ENCODE results near the gene MED26. TPM values are rescaled to one million over a fixed set of nuclear protein-coding genes. Genes with fewer than 3 reads are reported as not detected.

MED26 gene
- total and polyA plus RNA-seq, 2 of the 13 experiments (the other 11 are each of a cell fraction or from before 2014, with no cell fraction given): 3.5 to 3.8 TPM

- 97% methylated on average over 6 of the region's 6 CpGs for WGBS (ENCODE audit: low lambda C conversion rate)
- no peak overlapping the region for H3K4me3 ChIP-seq (replicated peaks in 1 of 3; ENCODE audit: insufficient read depth in 1 of 3, low read depth in 2 of 3, low read length in 3 of 3)
- no peak overlapping the region for H3K4me2 ChIP-seq (ENCODE audit: low read depth, low read length)
- peaks cover 14% of the 10 kb centered on the region; the same call in 1 of the 2 replicates for H4K20me1 ChIP-seq (ENCODE audit: insufficient read depth, low read length)
- H3K4me1 ChIP-seq (ENCODE audit: insufficient read depth, low read length): peaks cover 19% of the 10 kb centered on the region
- DNase-seq (ENCODE audit: low spot score) (no peak), FAIRE-seq (no peak), ATAC-seq (no peak)
- H3K36me3 ChIP-seq (replicated peaks in 1 of 2; ENCODE audit: control insufficient read depth in 1 of 2, insufficient read depth in 2 of 2, low read length in 2 of 2): peaks cover 0 to 1% of the 10 kb centered on the region in 2 experiments; a peak in 2 of 5 replicates
- no peaks in the 10 kb centered on the region for H3K9me3 ChIP-seq (ENCODE audit: low read length)
- POLR2A ChIA-PET: no interaction called here
- CTCF ChIA-PET (ENCODE audit: low intra/inter-chr PET ratio, low total read pairs): no interaction called here
- in situ Hi-C loops (cut with HindIII; ENCODE audit: extremely low pct_ligation_motif_present, low pct_unique_long_range_greater_than_20kb) (no loop called here), intact Hi-C loops (cut with micrococcal nuclease; ENCODE audit: unreplicated experiment) (no loop called here)
- H3K9ac ChIP-seq (ENCODE audit: insufficient read depth, low read depth, low read length): no peak overlapping the region
- H2AFZ ChIP-seq (ENCODE audit: low read length): no peak overlapping the region
- H3K27me3 ChIP-seq (ENCODE audit: control insufficient read depth in 1 of 2, insufficient read depth in 2 of 2, low read length in 2 of 2): no peaks in the 10 kb centered on the region
- no peak overlapping the region for H3K27ac ChIP-seq (ENCODE audit: extremely low read length, insufficient read depth, low read length)
- H3K79me2 ChIP-seq (ENCODE audit: insufficient read depth, low read length): peaks cover 84% of the 10 kb centered on the region
- TF ChIP-seq CEBPB (IDR thresholded peaks at IDR 0.05; ENCODE audit: borderline replicate concordance, low read depth, low read length): peak; percentile 54; the same call in 1 of the 2 replicates
- TF ChIP-seq ZBTB7A (CRISPR knock-in tag; IDR thresholded peaks at IDR 0.05): no peak
- BruUV-seq (replicated peaks): no TSS peak
Observed at GRCh38 chr19:16604615-16605014, 23.4 kb downstream of the MED26 start.

GRCh38 chr19:16603090-16603489, 24.9 kb downstream of the MED26 start:
- intact Hi-C loops (cut with micrococcal nuclease; ENCODE audit: unreplicated experiment): no loop called here

More at GRCh38 chr19:16603090-16603489, 24.9 kb downstream of the MED26 start:
- FAIRE-seq (no peak), DNase-seq (ENCODE audit: low spot score) (no peak), ATAC-seq (no peak)
- Histone ChIP-seq H3K4me3 (replicated peaks in 1 of 3; ENCODE audit: insufficient read depth in 1 of 3, low read depth in 2 of 3, low read length in 3 of 3) (no peak overlapping the region), H2AFZ (ENCODE audit: low read length) (no peak overlapping the region), H3K9me3 (ENCODE audit: low read length) (no peaks in the 10 kb centered on the region), H3K36me3 (replicated peaks in 1 of 2; ENCODE audit: control insufficient read depth in 1 of 2, insufficient read depth in 2 of 2, low read length in 2 of 2) (peaks cover 0 to 1% of the 10 kb centered on the region in 2 experiments; a peak in 2 of 5 replicates), H3K27ac (ENCODE audit: extremely low read length, insufficient read depth, low read length) (no peak overlapping the region), H3K27me3 (ENCODE audit: control insufficient read depth in 1 of 2, insufficient read depth in 2 of 2, low read length in 2 of 2) (no peaks in the 10 kb centered on the region), H3K4me2 (ENCODE audit: low read depth, low read length) (no peak overlapping the region), H3K9ac (ENCODE audit: insufficient read depth, low read depth, low read length) (no peak overlapping the region), H3K79me2 (ENCODE audit: insufficient read depth, low read length) (peaks cover 83% of the 10 kb centered on the region), H4K20me1 (ENCODE audit: insufficient read depth, low read length) (peaks cover 25% of the 10 kb centered on the region; the same call in 1 of the 2 replicates), H3K4me1 (ENCODE audit: insufficient read depth, low read length) (peaks cover 29% of the 10 kb centered on the region)
- in situ Hi-C loops (cut with HindIII; ENCODE audit: extremely low pct_ligation_motif_present, low pct_unique_long_range_greater_than_20kb): no loop called here
- ChIA-PET CTCF (ENCODE audit: low intra/inter-chr PET ratio, low total read pairs) (no interaction called here), POLR2A (no interaction called here)
- TF ChIP-seq ATM (IDR thresholded peaks at IDR 0.05; ENCODE audit: borderline replicate concordance): no peak
- no peak for TF ChIP-seq DMTF1 (CRISPR knock-in tag; IDR thresholded peaks at IDR 0.05)
- no peak for TF ChIP-seq ZNF678 (CRISPR knock-in tag; IDR thresholded peaks at IDR 0.05)
- TF ChIP-seq MED1 (CRISPR knock-in tag; IDR thresholded peaks at IDR 0.05): no peak
- TF ChIP-seq CBX2 (IDR thresholded peaks at IDR 0.05; ENCODE audit: low read depth, low read length): no peak
- TF ChIP-seq CBX2 (CRISPR knock-in tag; IDR thresholded peaks at IDR 0.05; ENCODE audit: low read depth): no peak
- no peak for TF ChIP-seq ZNF446 (CRISPR knock-in tag; IDR thresholded peaks at IDR 0.05)
- TF ChIP-seq TAF1 (CRISPR knock-in tag; IDR thresholded peaks at IDR 0.05): no peak
- no peak for TF ChIP-seq ATF2 (CRISPR knock-in tag; IDR thresholded peaks at IDR 0.05)
- no peak for TF ChIP-seq ZNF746 (CRISPR knock-in tag; IDR thresholded peaks at IDR 0.05)
- TF ChIP-seq RBFOX2 (IDR thresholded peaks at IDR 0.05; ENCODE audit: low read depth, low read length): no peak
- TF ChIP-seq ELK4 (CRISPR knock-in tag; IDR thresholded peaks at IDR 0.05; ENCODE audit: borderline replicate concordance): no peak
- no TSS peak for BruUV-seq (replicated peaks)
- WGBS (ENCODE audit: low lambda C conversion rate): 87% methylated on average over 3 of the region's 3 CpGs
